Stimulated activated CD4-positive, alpha-beta T cell treated with anti-CD3 and anti-CD28 coated beads, Interleukin-1b, Interleukin-23, amount 100 ng/mL, for 24 hours (primary cell): ENCODE measurements around the gene CKAP5.
"Not testable (repeated sequence)": the region's sequence is repeated elsewhere in the genome, so short reads cannot be mapped to it uniquely, and the experiment has no call there.

Experiments
- DNase-seq, 4 experiments: peaks; one replicate each; pipeline ENCODE4 v3.0.0-alpha.2; 2020; ENCODE audit warnings: low read depth in 4 of 4, low spot score in 1 of 4

The CKAP5 gene

GRCh38 chr11:46727952-46728658 is 118.0 kb downstream of the CKAP5 start:
- DNase-seq, result no peak

- DNase-seq, result no peak
These were observed 119.7 kb downstream of the CKAP5 start for GRCh38 chr11:46726206-46726862.

GRCh38 chr11:46725338-46726205 is 120.5 kb downstream of the CKAP5 start:
- no peak for DNase-seq

- no peak for DNase-seq
These were observed 122.0 kb downstream of the CKAP5 start for GRCh38 chr11:46724088-46724487.

- no peak for DNase-seq
These were observed 122.8 kb downstream of the CKAP5 start for GRCh38 chr11:46723359-46723680.

- no peak for DNase-seq
These were observed 123.3 kb downstream of the CKAP5 start for GRCh38 chr11:46722566-46723358.

- DNase-seq, result no peak
These were observed 124.8 kb downstream of the CKAP5 start for GRCh38 chr11:46721286-46721685.

GRCh38 chr11:46719543-46720218 is 126.4 kb downstream of the CKAP5 start:
- no peak for DNase-seq

- DNase-seq, result no peak
These were observed 127.0 kb downstream of the CKAP5 start, which contains the start of gene F2 for GRCh38 chr11:46719048-46719542. Gene F2, plus strand, starts transcription at chr11:46719213. Its CDS starts 23 bp downstream, at chr11:46719236.

GRCh38 chr11:46718155-46719019 is 127.7 kb downstream of the CKAP5 start:
- DNase-seq, result no peak

- DNase-seq, result not testable (repeated sequence)
These were observed 128.3 kb downstream of the CKAP5 start for GRCh38 chr11:46717825-46718154.

GRCh38 chr11:46712874-46713576 is 133.1 kb downstream of the CKAP5 start:
- no peak for DNase-seq

GRCh38 chr11:46711303-46711702 is 134.8 kb downstream of the CKAP5 start:
- no peak for DNase-seq

- no peak for DNase-seq
These were observed 135.2 kb downstream of the CKAP5 start for GRCh38 chr11:46710821-46711269.

- DNase-seq, result not testable (repeated sequence)
These were observed 136.7 kb downstream of the CKAP5 start for GRCh38 chr11:46709351-46709750.

- no peak for DNase-seq
These were observed 139.2 kb downstream of the CKAP5 start for GRCh38 chr11:46706886-46707285.

GRCh38 chr11:46705070-46705688 is 140.9 kb downstream of the CKAP5 start:
- no peak for DNase-seq

- no peak for DNase-seq
These were observed 144.9 kb downstream of the CKAP5 start for GRCh38 chr11:46701078-46701654.
